Glutamatergic neuron (in vitro differentiated cells): ENCODE results near the gene FANCI. TPM values are rescaled to one million over a fixed set of nuclear protein-coding genes. Genes with fewer than 3 reads are reported as not detected.

Experiments
- DNase-seq: peaks from one replicate; pipeline ENCODE4 v3.0.0; 2022
- H3K27ac Mint-ChIP-seq: one replicate; pipeline ENCODE4 v1.8.0; 2020; ENCODE audit warnings: mild to moderate bottlenecking, mixed read lengths, inconsistent platforms; ENCODE audit not compliant: unreplicated experiment
- H3K27me3 Mint-ChIP-seq: one replicate; pipeline ENCODE4 v1.8.0; 2020; ENCODE audit warnings: mild to moderate bottlenecking, moderate library complexity, mixed read lengths, inconsistent platforms; ENCODE audit not compliant: unreplicated experiment
- H3K36me3 Mint-ChIP-seq: one replicate; pipeline ENCODE4 v1.8.0; 2020; ENCODE audit warnings: mild to moderate bottlenecking, mixed read lengths, inconsistent platforms; ENCODE audit not compliant: unreplicated experiment
- H3K4me1 Mint-ChIP-seq: one replicate; pipeline ENCODE4 v1.8.0; 2020; ENCODE audit warnings: mild to moderate bottlenecking, low read depth, mixed read lengths, inconsistent platforms; ENCODE audit not compliant: unreplicated experiment
- H3K4me3 Mint-ChIP-seq: one replicate; pipeline ENCODE4 v1.8.0; 2020; ENCODE audit warnings: mild to moderate bottlenecking, mixed read lengths, inconsistent platforms; ENCODE audit not compliant: unreplicated experiment
- H3K9me3 Mint-ChIP-seq: one replicate; pipeline ENCODE4 v1.8.0; 2020; ENCODE audit warnings: mild to moderate bottlenecking, moderate library complexity, mixed read lengths, inconsistent platforms; ENCODE audit not compliant: unreplicated experiment
- total RNA-seq: library from RNA; stranded (reverse); fragmentation: NEBNext Ultra II Directional; extraction: Animal tissue kit (Norgen Biotek cat#: 25700); gene quantifications from one replicate; pipeline ENCODE4 v1.2.1, GENCODE V29; 2021; ENCODE audit not compliant: unreplicated experiment
- TF ChIP-seq, protein P1 (sequence below): fragments of 200-600 bp; sonication (generic); IDR thresholded peaks from one replicate; pipeline ENCODE4 v1.5.0; 2021; ENCODE audit not compliant: partially characterized antibody, unreplicated experiment

FANCI gene
- total RNA-seq, 1 donor from 2014 or later, result 15.8 TPM

DNA sequence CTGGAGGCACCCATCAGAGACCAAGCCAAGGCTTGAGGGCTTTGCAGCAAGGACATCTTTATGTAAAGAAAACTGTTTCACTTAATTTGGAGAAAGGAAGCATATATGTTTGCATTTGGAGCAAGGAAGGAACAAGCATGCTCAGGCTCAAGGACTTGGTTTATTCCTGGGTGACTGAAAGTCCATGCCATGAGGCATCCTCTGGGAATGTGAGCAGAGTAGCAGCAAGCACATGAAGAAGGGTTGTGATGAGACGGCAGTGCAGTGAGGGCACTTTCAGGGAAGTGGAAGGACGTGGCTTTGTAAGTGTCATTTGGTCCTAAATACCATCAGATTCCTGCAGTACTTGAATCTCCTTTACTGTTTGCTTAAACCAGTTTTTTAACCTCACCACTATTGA is 64.0 kb downstream of the FANCI start:
- peaks cover 2% of the 10 kb centered on the region for H3K27me3 Mint-ChIP-seq
- no peak for DNase-seq
- no peaks in the 10 kb centered on the region for H3K4me1 Mint-ChIP-seq
- H3K27ac Mint-ChIP-seq, result no peak overlapping the region
- H3K9me3 Mint-ChIP-seq, result no peaks in the 10 kb centered on the region
- H3K4me3 Mint-ChIP-seq, result no peak overlapping the region
- H3K36me3 Mint-ChIP-seq, result no peaks in the 10 kb centered on the region
- TF ChIP-seq, protein P1, sequence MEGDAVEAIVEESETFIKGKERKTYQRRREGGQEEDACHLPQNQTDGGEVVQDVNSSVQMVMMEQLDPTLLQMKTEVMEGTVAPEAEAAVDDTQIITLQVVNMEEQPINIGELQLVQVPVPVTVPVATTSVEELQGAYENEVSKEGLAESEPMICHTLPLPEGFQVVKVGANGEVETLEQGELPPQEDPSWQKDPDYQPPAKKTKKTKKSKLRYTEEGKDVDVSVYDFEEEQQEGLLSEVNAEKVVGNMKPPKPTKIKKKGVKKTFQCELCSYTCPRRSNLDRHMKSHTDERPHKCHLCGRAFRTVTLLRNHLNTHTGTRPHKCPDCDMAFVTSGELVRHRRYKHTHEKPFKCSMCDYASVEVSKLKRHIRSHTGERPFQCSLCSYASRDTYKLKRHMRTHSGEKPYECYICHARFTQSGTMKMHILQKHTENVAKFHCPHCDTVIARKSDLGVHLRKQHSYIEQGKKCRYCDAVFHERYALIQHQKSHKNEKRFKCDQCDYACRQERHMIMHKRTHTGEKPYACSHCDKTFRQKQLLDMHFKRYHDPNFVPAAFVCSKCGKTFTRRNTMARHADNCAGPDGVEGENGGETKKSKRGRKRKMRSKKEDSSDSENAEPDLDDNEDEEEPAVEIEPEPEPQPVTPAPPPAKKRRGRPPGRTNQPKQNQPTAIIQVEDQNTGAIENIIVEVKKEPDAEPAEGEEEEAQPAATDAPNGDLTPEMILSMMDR, result no peak

GRCh38 chr15:89308236-89308635 is 64.5 kb downstream of the FANCI start:
- no peak overlapping the region for H3K27ac Mint-ChIP-seq
- no peak overlapping the region for H3K4me3 Mint-ChIP-seq

DNA sequence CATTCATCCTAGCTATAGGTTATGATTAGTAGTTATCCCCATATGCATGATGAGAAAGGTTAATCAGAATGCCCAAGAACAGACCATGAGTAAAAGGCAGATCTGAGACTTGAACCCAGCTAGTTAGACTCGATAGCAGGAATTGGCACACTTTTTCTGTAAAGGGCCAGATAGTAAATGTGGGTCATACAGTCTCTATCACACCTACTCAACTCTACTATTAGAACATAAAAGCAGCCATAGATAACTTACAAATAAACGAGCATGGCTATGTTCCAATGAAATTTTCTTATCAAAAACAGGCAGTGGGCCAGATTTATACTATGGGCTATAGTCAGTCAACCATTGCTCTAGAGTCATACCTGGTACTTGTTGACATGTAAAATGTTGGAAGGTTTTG is 66.2 kb downstream of the FANCI start:
- H3K4me1 Mint-ChIP-seq, result no peaks in the 10 kb centered on the region
- H3K36me3 Mint-ChIP-seq, result no peaks in the 10 kb centered on the region
- TF ChIP-seq, protein P1, result no peak

More at GRCh38 chr15:89308236-89308635, 64.5 kb downstream of the FANCI start:
- Mint-ChIP-seq H3K36me3 (no peaks in the 10 kb centered on the region), H3K9me3 (no peaks in the 10 kb centered on the region), H3K4me1 (no peaks in the 10 kb centered on the region), H3K27me3 (peaks cover under 1% of the 10 kb centered on the region)
- TF ChIP-seq, protein P1, result no peak
- no peak for DNase-seq

GRCh38 chr15:89315375-89315929 is 71.7 kb downstream of the FANCI start:
- no peaks in the 10 kb centered on the region for H3K4me1 Mint-ChIP-seq
- H3K4me3 Mint-ChIP-seq, result no peak overlapping the region
- TF ChIP-seq, protein P1, result no peak
- H3K27ac Mint-ChIP-seq, result no peak overlapping the region
- H3K27me3 Mint-ChIP-seq, result peaks cover 2% of the 10 kb centered on the region
- H3K36me3 Mint-ChIP-seq, result peaks cover 2% of the 10 kb centered on the region
- H3K9me3 Mint-ChIP-seq, result no peaks in the 10 kb centered on the region
- no peak for DNase-seq

More for the DNA sequence above, 66.2 kb downstream of the FANCI start:
- no peaks in the 10 kb centered on the region for H3K9me3 Mint-ChIP-seq
- no peak overlapping the region for H3K27ac Mint-ChIP-seq
- no peak overlapping the region for H3K4me3 Mint-ChIP-seq
- no peaks in the 10 kb centered on the region for H3K27me3 Mint-ChIP-seq
- DNase-seq, result no peak

- Mint-ChIP-seq H3K27ac (no peak overlapping the region), H3K27me3 (peaks cover 2% of the 10 kb centered on the region), H3K4me3 (no peak overlapping the region), H3K36me3 (peaks cover 4% of the 10 kb centered on the region), H3K4me1 (no peaks in the 10 kb centered on the region), H3K9me3 (no peaks in the 10 kb centered on the region)
- TF ChIP-seq, protein P1, result no peak
- no peak for DNase-seq
Observed at GRCh38 chr15:89316504-89316903, 72.7 kb downstream of the FANCI start.
